ENCODE results near the gene SIM2.

The SIM2 gene

GRCh38 chr21:36784947-36785346, 86.0 kb downstream of the SIM2 start:
- DNase-seq (ENCODE audit: extremely low spot score) = no peak
- ChIA-PET CTCF (interaction anchor here (0.6 kb wide), 1 partner anchor 137 kb away, joined by 3 read pairs; no protein-coding TSS in a partner anchor), POLR2A (no interaction called here)
- no peak for TF ChIP-seq SUZ12 (IDR thresholded peaks at IDR 0.05)
- no peak for TF ChIP-seq FOXK2 (IDR thresholded peaks at IDR 0.05)
- TF ChIP-seq LEF1 (IDR thresholded peaks at IDR 0.05; ENCODE audit: borderline replicate concordance) = no peak
- no peak for TF ChIP-seq L3MBTL2 (conservative IDR thresholded peaks at IDR 0.05)
- no peak for TF ChIP-seq PKNOX1 (IDR thresholded peaks at IDR 0.05)
- no peak for TF ChIP-seq CTBP1 (IDR thresholded peaks at IDR 0.05; ENCODE audit: borderline replicate concordance)
- no peak for TF ChIP-seq ELF4 (IDR thresholded peaks at IDR 0.05)
- no peak for TF ChIP-seq FOXM1 (IDR thresholded peaks at IDR 0.05; ENCODE audit: borderline replicate concordance)
- no peak for TF ChIP-seq HDGF (IDR thresholded peaks at IDR 0.05; ENCODE audit: borderline replicate concordance)
- no peak for TF ChIP-seq SP1 (IDR thresholded peaks at IDR 0.05)
- TF ChIP-seq ZNF384 (IDR thresholded peaks at IDR 0.05) = no peak
- TF ChIP-seq NFRKB (IDR thresholded peaks at IDR 0.05) = no peak
- TF ChIP-seq BHLHE40 (IDR thresholded peaks at IDR 0.05; ENCODE audit: borderline replicate concordance) = no peak
- TF ChIP-seq TARDBP (IDR thresholded peaks at IDR 0.05) = no peak
- no peak for TF ChIP-seq ARNT (IDR thresholded peaks at IDR 0.05)
- no peak for TF ChIP-seq FOXA1 (IDR thresholded peaks at IDR 0.05)

- no peak for TF ChIP-seq ELF4 (IDR thresholded peaks at IDR 0.05)
- TF ChIP-seq PKNOX1 (IDR thresholded peaks at IDR 0.05) = no peak
- no peak for TF ChIP-seq CTBP1 (IDR thresholded peaks at IDR 0.05; ENCODE audit: borderline replicate concordance)
- no peak for TF ChIP-seq SUZ12 (IDR thresholded peaks at IDR 0.05)
- TF ChIP-seq TARDBP (IDR thresholded peaks at IDR 0.05) = no peak
- TF ChIP-seq L3MBTL2 (conservative IDR thresholded peaks at IDR 0.05) = no peak
- TF ChIP-seq FOXM1 (IDR thresholded peaks at IDR 0.05; ENCODE audit: borderline replicate concordance) = no peak
- ChIA-PET POLR2A (no interaction called here), CTCF (interaction anchor here (0.6 kb wide), 1 partner anchor 138 kb away, joined by 3 read pairs; no protein-coding TSS in a partner anchor)
- DNase-seq (ENCODE audit: extremely low spot score) = no peak
Observed at GRCh38 chr21:36785615-36786014, 86.7 kb downstream of the SIM2 start.

- ChIA-PET CTCF (no interaction called here), POLR2A (no interaction called here)
- TF ChIP-seq L3MBTL2 (conservative IDR thresholded peaks at IDR 0.05) = no peak
- no peak for TF ChIP-seq FOXM1 (IDR thresholded peaks at IDR 0.05; ENCODE audit: borderline replicate concordance)
- no peak for TF ChIP-seq BHLHE40 (IDR thresholded peaks at IDR 0.05; ENCODE audit: borderline replicate concordance)
- no peak for TF ChIP-seq ELF4 (IDR thresholded peaks at IDR 0.05)
- TF ChIP-seq ZNF384 (IDR thresholded peaks at IDR 0.05) = no peak
- TF ChIP-seq SP1 (IDR thresholded peaks at IDR 0.05) = no peak
- TF ChIP-seq HDGF (IDR thresholded peaks at IDR 0.05; ENCODE audit: borderline replicate concordance) = no peak
- no peak for TF ChIP-seq LEF1 (IDR thresholded peaks at IDR 0.05; ENCODE audit: borderline replicate concordance)
- TF ChIP-seq NFRKB (IDR thresholded peaks at IDR 0.05) = no peak
- no peak for TF ChIP-seq ARNT (IDR thresholded peaks at IDR 0.05)
- TF ChIP-seq CTBP1 (IDR thresholded peaks at IDR 0.05; ENCODE audit: borderline replicate concordance) = no peak
- DNase-seq (ENCODE audit: extremely low spot score) = no peak
Observed at GRCh38 chr21:36786186-36786585, 87.3 kb downstream of the SIM2 start.

- POLR2A ChIA-PET = interaction anchor here (2.2 kb wide), 1 partner anchor 15 kb away, joined by 8 read pairs; no protein-coding TSS in a partner anchor
- CTCF ChIA-PET = no interaction called here
- no peak for TF ChIP-seq FOXK2 (IDR thresholded peaks at IDR 0.05)
- no peak for TF ChIP-seq PKNOX1 (IDR thresholded peaks at IDR 0.05)
- no peak for TF ChIP-seq NFRKB (IDR thresholded peaks at IDR 0.05)
- TF ChIP-seq BHLHE40 (IDR thresholded peaks at IDR 0.05; ENCODE audit: borderline replicate concordance) = no peak
- no peak for TF ChIP-seq HDGF (IDR thresholded peaks at IDR 0.05; ENCODE audit: borderline replicate concordance)
- no peak for TF ChIP-seq SUZ12 (IDR thresholded peaks at IDR 0.05)
- TF ChIP-seq TARDBP (IDR thresholded peaks at IDR 0.05) = no peak
- TF ChIP-seq CTBP1 (IDR thresholded peaks at IDR 0.05; ENCODE audit: borderline replicate concordance) = no peak
- TF ChIP-seq ZNF384 (IDR thresholded peaks at IDR 0.05) = no peak
- TF ChIP-seq ELF4 (IDR thresholded peaks at IDR 0.05) = no peak
- no peak for TF ChIP-seq LEF1 (IDR thresholded peaks at IDR 0.05; ENCODE audit: borderline replicate concordance)
- TF ChIP-seq FOXM1 (IDR thresholded peaks at IDR 0.05; ENCODE audit: borderline replicate concordance) = no peak
- TF ChIP-seq FOXA1 (IDR thresholded peaks at IDR 0.05) = no peak
- no peak for TF ChIP-seq L3MBTL2 (conservative IDR thresholded peaks at IDR 0.05)
- no peak for TF ChIP-seq SP1 (IDR thresholded peaks at IDR 0.05)
- no peak for TF ChIP-seq ARNT (IDR thresholded peaks at IDR 0.05)
- no peak for DNase-seq (ENCODE audit: extremely low spot score)
Observed at GRCh38 chr21:36788120-36788638, 89.3 kb downstream of the SIM2 start.

- DNase-seq (ENCODE audit: extremely low spot score) = no peak
- ChIA-PET CTCF (no interaction called here), POLR2A (no interaction called here)
- no peak for TF ChIP-seq FOXA1 (IDR thresholded peaks at IDR 0.05)
- no peak for TF ChIP-seq SUZ12 (IDR thresholded peaks at IDR 0.05)
- TF ChIP-seq NFRKB (IDR thresholded peaks at IDR 0.05) = no peak
- TF ChIP-seq PKNOX1 (IDR thresholded peaks at IDR 0.05) = no peak
- TF ChIP-seq FOXM1 (IDR thresholded peaks at IDR 0.05; ENCODE audit: borderline replicate concordance) = no peak
Observed at GRCh38 chr21:36790616-36791015, 91.7 kb downstream of the SIM2 start.

- CTCF ChIA-PET = no interaction called here
- TF ChIP-seq TARDBP (IDR thresholded peaks at IDR 0.05) = no peak
- no peak for TF ChIP-seq BHLHE40 (IDR thresholded peaks at IDR 0.05; ENCODE audit: borderline replicate concordance)
- no peak for TF ChIP-seq LEF1 (IDR thresholded peaks at IDR 0.05; ENCODE audit: borderline replicate concordance)
- no peak for TF ChIP-seq PKNOX1 (IDR thresholded peaks at IDR 0.05)
- no peak for TF ChIP-seq FOXA1 (IDR thresholded peaks at IDR 0.05)
- TF ChIP-seq L3MBTL2 (conservative IDR thresholded peaks at IDR 0.05) = no peak
- TF ChIP-seq FOXM1 (IDR thresholded peaks at IDR 0.05; ENCODE audit: borderline replicate concordance) = no peak
- TF ChIP-seq ELF4 (IDR thresholded peaks at IDR 0.05) = no peak
- no peak for TF ChIP-seq CTBP1 (IDR thresholded peaks at IDR 0.05; ENCODE audit: borderline replicate concordance)
- TF ChIP-seq ZNF384 (IDR thresholded peaks at IDR 0.05) = no peak
- no peak for TF ChIP-seq SP1 (IDR thresholded peaks at IDR 0.05)
- no peak for TF ChIP-seq HDGF (IDR thresholded peaks at IDR 0.05; ENCODE audit: borderline replicate concordance)
- no peak for TF ChIP-seq FOXK2 (IDR thresholded peaks at IDR 0.05)
- no peak for TF ChIP-seq SUZ12 (IDR thresholded peaks at IDR 0.05)
- no peak for TF ChIP-seq ARNT (IDR thresholded peaks at IDR 0.05)
- no peak for TF ChIP-seq NFRKB (IDR thresholded peaks at IDR 0.05)
- POLR2A ChIA-PET = no interaction called here
- no peak for DNase-seq (ENCODE audit: extremely low spot score)
Observed at GRCh38 chr21:36791180-36791579, 92.3 kb downstream of the SIM2 start.

Data from HEK293T (cell line).